Mesothelial cell of epicardium (in vitro differentiated cells): ENCODE data around the gene ERI2. TPM values are rescaled to one million over a fixed set of nuclear protein-coding genes. Genes with fewer than 3 reads are reported as not detected.

Experiments used
- DNase-seq, 2 experiments: peaks; one replicate each; pipeline ENCODE4 v3.0.0; 2021; ENCODE audit warnings: low spot score in 2 of 2; ENCODE audit not compliant: unreplicated experiment in 2 of 2
- H3K27ac Mint-ChIP-seq: 2 replicates; pipeline ENCODE4 v1.8.0; 2021; ENCODE audit warnings: mixed read lengths
- H3K27me3 Mint-ChIP-seq: 2 replicates; pipeline ENCODE4 v1.8.0; 2021; ENCODE audit warnings: low read depth, mixed read lengths
- H3K36me3 Mint-ChIP-seq: 2 replicates; pipeline ENCODE4 v1.8.0; 2021; ENCODE audit warnings: mixed read lengths
- H3K4me1 Mint-ChIP-seq: 2 replicates; pipeline ENCODE4 v1.8.0; 2021; ENCODE audit warnings: mixed read lengths
- H3K4me3 Mint-ChIP-seq: 2 replicates; pipeline ENCODE4 v1.8.0; 2021; ENCODE audit warnings: mild to moderate bottlenecking, moderate library complexity, mixed read lengths
- H3K9me3 Mint-ChIP-seq: 2 replicates; pipeline ENCODE4 v1.8.0; 2021; ENCODE audit warnings: mixed read lengths
- CTCF ChIP-seq: fragments of 200-600 bp; sonication (generic); IDR thresholded peaks from one replicate; pipeline ENCODE4 v1.5.0; 2021; ENCODE audit warnings: antibody characterized with exemption; ENCODE audit not compliant: unreplicated experiment
- total RNA-seq: library from RNA; stranded (reverse); gene quantifications from 3 replicates; pipeline ENCODE4 v1.2.1, GENCODE V29; 2021

Gene ERI2
- 18.9 to 21.1 TPM (median 19.2 TPM) in 3 replicates for total RNA-seq

GRCh38 chr16:20806168-20807050 is at the start of gene ERI2, which contains the start of gene REXO5:
Gene ERI2, minus strand, starts transcription at chr16:20806472. Its CDS starts 42 bp downstream, at chr16:20806430.
Gene REXO5, plus strand, starts transcription at chr16:20806527. Its CDS starts 427 bp downstream, at chr16:20806954.
- no peak for TF ChIP-seq CTCF
- peaks cover under 1% of the 10 kb centered on the region for H3K36me3 Mint-ChIP-seq
- peak within 1 kb of the TSS; percentile 99 for H3K27ac Mint-ChIP-seq
- peak; percentile 77 to 93 for DNase-seq
- H3K4me3 Mint-ChIP-seq = peak within 1 kb of the TSS; percentile 99
- no peaks in the 10 kb centered on the region for H3K27me3 Mint-ChIP-seq
- H3K9me3 Mint-ChIP-seq = no peaks in the 10 kb centered on the region
- H3K4me1 Mint-ChIP-seq = peaks cover 10% of the 10 kb centered on the region

GRCh38 chr16:20854963-20855362 is 48.7 kb upstream of the ERI2 start:
- H3K27ac Mint-ChIP-seq = no peak overlapping the region
- no peak overlapping the region for H3K4me3 Mint-ChIP-seq
- no peak for TF ChIP-seq CTCF
- peaks cover 20% of the 10 kb centered on the region for H3K36me3 Mint-ChIP-seq
- DNase-seq = no peak
- H3K9me3 Mint-ChIP-seq = no peaks in the 10 kb centered on the region
- H3K4me1 Mint-ChIP-seq = peaks cover 28% of the 10 kb centered on the region
- H3K27me3 Mint-ChIP-seq = no peaks in the 10 kb centered on the region

GRCh38 chr16:20853981-20854620 is 47.8 kb upstream of the ERI2 start:
- TF ChIP-seq CTCF = no peak
- no peaks in the 10 kb centered on the region for H3K9me3 Mint-ChIP-seq
- peaks cover 29% of the 10 kb centered on the region for H3K4me1 Mint-ChIP-seq
- no peak overlapping the region for H3K4me3 Mint-ChIP-seq
- H3K27ac Mint-ChIP-seq = no peak overlapping the region
- peaks cover 14% of the 10 kb centered on the region for H3K36me3 Mint-ChIP-seq
- DNase-seq = no peak
- H3K27me3 Mint-ChIP-seq = no peaks in the 10 kb centered on the region

GRCh38 chr16:20853143-20853542 is 46.9 kb upstream of the ERI2 start:
- no peaks in the 10 kb centered on the region for H3K27me3 Mint-ChIP-seq
- peaks cover 14% of the 10 kb centered on the region for H3K36me3 Mint-ChIP-seq
- no peak overlapping the region for H3K27ac Mint-ChIP-seq
- peaks cover 29% of the 10 kb centered on the region for H3K4me1 Mint-ChIP-seq
- no peak for DNase-seq
- no peak overlapping the region for H3K4me3 Mint-ChIP-seq
- no peak for TF ChIP-seq CTCF
- no peaks in the 10 kb centered on the region for H3K9me3 Mint-ChIP-seq

- no peak for DNase-seq
- Mint-ChIP-seq H3K4me1 (peaks cover 29% of the 10 kb centered on the region), H3K36me3 (peaks cover 14% of the 10 kb centered on the region), H3K4me3 (no peak overlapping the region), H3K27ac (peak overlapping the region; percentile 61), H3K27me3 (no peaks in the 10 kb centered on the region), H3K9me3 (no peaks in the 10 kb centered on the region)
- TF ChIP-seq CTCF = no peak
Measured at GRCh38 chr16:20851601-20852000, 45.3 kb upstream of the ERI2 start.
